Spleen (tissue), 7 donors: ENCODE results near the gene LAMTOR4.

Experiments used
- POLR2AphosphoS5 ChIP-seq, 3 donors: sonication (generic); formaldehyde crosslinking; IDR thresholded peaks; one replicate each; pipeline ENCODE4 v1.5.1; 2017; ENCODE audit warnings: antibody characterized with exemption in 3 of 3
- TF ChIP-seq, protein P1 (sequence below), 11 experiments: fragments of 200-600 bp in 7 of 11; fragments of 450-650 bp in 4 of 11; sonication (generic) in 4 of 11; IDR thresholded peaks in 8 of 11; conservative IDR thresholded peaks in 3 of 11; 1 replicate in 7 of 11; 2 replicates in 4 of 11; pipeline versions ENCODE4 v1.4.0 to v1.8.0; 2016 to 2021; ENCODE audit warnings: antibody characterized with exemption in 11 of 11, inconsistent platforms in 4 of 11, mild to moderate bottlenecking in 1 of 11
- donor health status: DM: no; HTN: no; CAD: no; lungs with moderate emphysema.
- donor health status: DM: no; HTN: no; CAD: no.
- donor health status: DM: no; HTN: no; CAD: no.

DNA sequence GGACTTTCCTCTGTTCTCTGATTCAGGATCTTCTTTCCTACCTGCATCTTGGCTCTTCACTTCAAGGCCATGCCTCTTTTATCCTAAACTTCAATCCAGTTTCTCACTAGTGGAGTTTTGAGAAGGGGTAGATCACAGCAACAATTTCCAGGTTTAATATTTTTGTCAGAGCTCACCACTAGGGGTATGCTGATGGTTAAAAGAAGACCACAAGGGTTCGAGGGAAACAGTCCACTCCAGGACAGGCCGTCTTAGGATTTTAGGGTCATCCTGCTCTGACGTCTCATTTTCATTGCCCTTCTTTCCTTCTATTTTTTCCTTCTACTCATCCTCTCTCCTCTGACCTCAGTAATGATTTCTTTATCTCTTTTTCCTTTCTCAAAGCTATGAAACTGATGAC is 40.3 kb downstream of the LAMTOR4 start:
- TF ChIP-seq POLR2AphosphoS5 (IDR thresholded peaks at IDR 0.05) = no peak
- TF ChIP-seq, protein P1, sequence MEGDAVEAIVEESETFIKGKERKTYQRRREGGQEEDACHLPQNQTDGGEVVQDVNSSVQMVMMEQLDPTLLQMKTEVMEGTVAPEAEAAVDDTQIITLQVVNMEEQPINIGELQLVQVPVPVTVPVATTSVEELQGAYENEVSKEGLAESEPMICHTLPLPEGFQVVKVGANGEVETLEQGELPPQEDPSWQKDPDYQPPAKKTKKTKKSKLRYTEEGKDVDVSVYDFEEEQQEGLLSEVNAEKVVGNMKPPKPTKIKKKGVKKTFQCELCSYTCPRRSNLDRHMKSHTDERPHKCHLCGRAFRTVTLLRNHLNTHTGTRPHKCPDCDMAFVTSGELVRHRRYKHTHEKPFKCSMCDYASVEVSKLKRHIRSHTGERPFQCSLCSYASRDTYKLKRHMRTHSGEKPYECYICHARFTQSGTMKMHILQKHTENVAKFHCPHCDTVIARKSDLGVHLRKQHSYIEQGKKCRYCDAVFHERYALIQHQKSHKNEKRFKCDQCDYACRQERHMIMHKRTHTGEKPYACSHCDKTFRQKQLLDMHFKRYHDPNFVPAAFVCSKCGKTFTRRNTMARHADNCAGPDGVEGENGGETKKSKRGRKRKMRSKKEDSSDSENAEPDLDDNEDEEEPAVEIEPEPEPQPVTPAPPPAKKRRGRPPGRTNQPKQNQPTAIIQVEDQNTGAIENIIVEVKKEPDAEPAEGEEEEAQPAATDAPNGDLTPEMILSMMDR (IDR thresholded peaks at IDR 0.05 in 8 of 11, conservative IDR thresholded peaks at IDR 0.05 in 3 of 11) = no peak
